Astrocyte (in vitro differentiated cells and primary cell): ENCODE data around the gene MPRIP. TPM values are rescaled to one million over a fixed set of nuclear protein-coding genes. Genes with fewer than 3 reads are reported as not detected.

Experiments
- DNase-seq: peaks from one replicate; pipeline ENCODE4 v3.0.0-alpha.2; 2010; ENCODE audit warnings: low read depth
- FAIRE-seq: peaks from 2 replicates; lab custom pipeline; 2011; peaks lifted over from hg19 to GRCh38; lab: Jason Lieb, UNC
- H2AFZ ChIP-seq: 2 replicates; pipeline ENCODE4 v1.6.0; 2012; ENCODE audit warnings: low read depth, low read length, inconsistent platforms
- H3K27ac ChIP-seq: 2 replicates; pipeline ENCODE4 v1.5.1; 2011; ENCODE audit warnings: low read depth, low read length, inconsistent platforms
- H3K27me3 ChIP-seq: 2 replicates; pipeline ENCODE4 v1.6.0; 2011; ENCODE audit warnings: low read length, inconsistent platforms; ENCODE audit not compliant: insufficient read depth
- H3K36me3 ChIP-seq: 2 replicates; pipeline ENCODE4 v1.5.1; 2011; ENCODE audit warnings: low read length, inconsistent platforms; ENCODE audit not compliant: insufficient read depth
- H3K4me1 ChIP-seq: 2 replicates; pipeline ENCODE4 v1.5.1; 2011; ENCODE audit warnings: low read length, inconsistent platforms; ENCODE audit not compliant: insufficient read depth
- H3K4me2 ChIP-seq: 2 replicates; pipeline ENCODE4 v1.6.0; 2012; ENCODE audit warnings: low read length, inconsistent platforms
- H3K4me3 ChIP-seq: 2 replicates; pipeline ENCODE4 v1.5.1; 2011; ENCODE audit warnings: low read depth, mild to moderate bottlenecking, low read length, inconsistent platforms; ENCODE audit not compliant: insufficient read depth
- H3K79me2 ChIP-seq: 2 replicates; pipeline ENCODE4 v1.6.0; 2012; ENCODE audit warnings: mild to moderate bottlenecking, low read length, inconsistent platforms; ENCODE audit not compliant: insufficient read depth
- H3K9ac ChIP-seq: 2 replicates; pipeline ENCODE4 v1.6.0; 2012; ENCODE audit warnings: mild to moderate bottlenecking, low read length, inconsistent platforms
- H3K9me3 ChIP-seq: 2 replicates; pipeline ENCODE4 v1.5.1; 2012; ENCODE audit warnings: low read depth, mild to moderate bottlenecking, low read length, inconsistent platforms; ENCODE audit not compliant: insufficient read depth
- H4K20me1 ChIP-seq: 2 replicates; pipeline ENCODE4 v1.6.0; 2012; ENCODE audit warnings: low read length, inconsistent platforms; ENCODE audit not compliant: insufficient read depth
- H3K27ac Mint-ChIP-seq: one replicate; pipeline ENCODE4 v1.8.0; 2021; ENCODE audit warnings: mild to moderate bottlenecking, mixed read lengths; ENCODE audit not compliant: unreplicated experiment
- H3K27me3 Mint-ChIP-seq: one replicate; pipeline ENCODE4 v1.8.0; 2021; ENCODE audit warnings: low read depth, mixed read lengths; ENCODE audit not compliant: unreplicated experiment
- H3K36me3 Mint-ChIP-seq: one replicate; pipeline ENCODE4 v1.8.0; 2021; ENCODE audit warnings: low read depth, mixed read lengths; ENCODE audit not compliant: unreplicated experiment
- H3K4me1 Mint-ChIP-seq: one replicate; pipeline ENCODE4 v1.8.0; 2021; ENCODE audit warnings: low read depth, mixed read lengths; ENCODE audit not compliant: unreplicated experiment
- H3K4me3 Mint-ChIP-seq: one replicate; pipeline ENCODE4 v1.8.0; 2021; ENCODE audit warnings: mild to moderate bottlenecking, moderate library complexity, mixed read lengths; ENCODE audit not compliant: unreplicated experiment
- H3K9me3 Mint-ChIP-seq: one replicate; pipeline ENCODE4 v1.8.0; 2021; ENCODE audit warnings: mild to moderate bottlenecking, mixed read lengths; ENCODE audit not compliant: unreplicated experiment
- CTCF ChIP-seq: IDR thresholded peaks from 2 replicates; pipeline ENCODE4 v1.5.1; 2011; ENCODE audit warnings: low read depth, mild to moderate bottlenecking, inconsistent platforms, low read length, moderate library complexity; ENCODE audit not compliant: insufficient read depth
- EZH2 ChIP-seq: IDR thresholded peaks from 2 replicates; pipeline ENCODE4 v1.6.1; 2012; ENCODE audit warnings: mild to moderate bottlenecking, low read length, inconsistent platforms; ENCODE audit not compliant: insufficient read depth
- total RNA-seq: library from RNA; stranded (reverse); gene quantifications from 2 replicates; pipeline ENCODE4 v1.2.1, GENCODE V29; 2021

Gene MPRIP
- total RNA-seq, 1 donor from 2014 or later, result 176 TPM

DNA sequence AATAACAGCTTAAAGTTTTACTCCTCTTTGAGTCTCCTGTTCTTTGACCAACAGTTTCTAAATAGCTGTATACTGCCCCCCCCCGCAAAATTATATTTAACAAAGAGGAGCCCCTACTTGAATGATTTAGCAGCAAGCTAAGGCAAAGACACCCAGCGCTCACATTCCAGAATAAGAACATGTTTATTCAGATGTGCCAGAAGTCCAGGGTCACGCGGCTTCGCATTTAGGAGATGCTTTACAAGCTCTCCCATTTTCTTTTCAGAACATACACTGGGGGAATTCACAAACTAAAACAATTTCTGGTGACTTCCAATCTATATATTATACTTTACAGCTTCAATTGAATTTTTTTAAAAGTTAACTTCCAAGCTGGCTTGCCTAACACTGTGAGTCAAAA, 158.6 kb downstream of the MPRIP start:
- Mint-ChIP-seq H3K27me3 (peaks cover 14% of the 10 kb centered on the region), H3K27ac (no peak overlapping the region), H3K9me3 (no peaks in the 10 kb centered on the region), H3K4me3 (no peak overlapping the region), H3K36me3 (peaks cover 6% of the 10 kb centered on the region), H3K4me1 (peaks cover 9% of the 10 kb centered on the region)
- Histone ChIP-seq H3K79me2 (no peaks in the 10 kb centered on the region), H4K20me1 (peaks cover 11% of the 10 kb centered on the region), H3K4me2 (no peak overlapping the region), H3K27me3 (no peaks in the 10 kb centered on the region), H3K9ac (no peak overlapping the region), H3K27ac (no peak overlapping the region), H3K4me3 (no peak overlapping the region), H3K36me3 (no peaks in the 10 kb centered on the region), H2AFZ (no peak overlapping the region), H3K4me1 (peaks cover 18% of the 10 kb centered on the region), H3K9me3 (no peaks in the 10 kb centered on the region)
- DNase-seq, result no peak
- FAIRE-seq, result no peak
- TF ChIP-seq EZH2, result no peak
- no peak for TF ChIP-seq CTCF

GRCh38 chr17:17201271-17201670, 159.0 kb downstream of the MPRIP start:
- no peak overlapping the region for H3K4me3 Mint-ChIP-seq
- peaks cover 14% of the 10 kb centered on the region for H3K27me3 Mint-ChIP-seq
- no peaks in the 10 kb centered on the region for H3K27me3 ChIP-seq
- no peak overlapping the region for H3K4me2 ChIP-seq
- DNase-seq (no peak), FAIRE-seq (no peak)
- H4K20me1 ChIP-seq, result peaks cover 11% of the 10 kb centered on the region
- peaks cover 9% of the 10 kb centered on the region for H3K4me1 Mint-ChIP-seq
- H3K4me1 ChIP-seq, result peaks cover 22% of the 10 kb centered on the region
- H2AFZ ChIP-seq, result no peak overlapping the region
- no peaks in the 10 kb centered on the region for H3K36me3 ChIP-seq
- no peaks in the 10 kb centered on the region for H3K79me2 ChIP-seq
- H3K27ac Mint-ChIP-seq, result no peak overlapping the region
- H3K27ac ChIP-seq, result no peak overlapping the region
- H3K9me3 ChIP-seq, result no peaks in the 10 kb centered on the region
- peaks cover 6% of the 10 kb centered on the region for H3K36me3 Mint-ChIP-seq
- no peak for TF ChIP-seq CTCF
- no peak for TF ChIP-seq EZH2
- H3K9ac ChIP-seq, result no peak overlapping the region
- H3K9me3 Mint-ChIP-seq, result no peaks in the 10 kb centered on the region
- no peak overlapping the region for H3K4me3 ChIP-seq

GRCh38 chr17:17201907-17202306, 159.7 kb downstream of the MPRIP start:
- H3K27ac ChIP-seq, result no peak overlapping the region
- no peaks in the 10 kb centered on the region for H3K27me3 ChIP-seq
- H3K4me1 Mint-ChIP-seq, result peaks cover 7% of the 10 kb centered on the region
- H3K4me3 Mint-ChIP-seq, result no peak overlapping the region
- no peak overlapping the region for H3K4me2 ChIP-seq
- H3K79me2 ChIP-seq, result no peaks in the 10 kb centered on the region
- H3K9me3 ChIP-seq, result no peaks in the 10 kb centered on the region
- no peaks in the 10 kb centered on the region for H3K9me3 Mint-ChIP-seq
- H3K27me3 Mint-ChIP-seq, result peaks cover 14% of the 10 kb centered on the region
- H3K36me3 Mint-ChIP-seq, result peaks cover 6% of the 10 kb centered on the region
- H3K9ac ChIP-seq, result no peak overlapping the region
- H3K4me3 ChIP-seq, result no peak overlapping the region
- H4K20me1 ChIP-seq, result peaks cover 11% of the 10 kb centered on the region
- H3K4me1 ChIP-seq, result peaks cover 22% of the 10 kb centered on the region
- H3K27ac Mint-ChIP-seq, result no peak overlapping the region
- FAIRE-seq (no peak), DNase-seq (no peak)
- H3K36me3 ChIP-seq, result no peaks in the 10 kb centered on the region
- no peak overlapping the region for H2AFZ ChIP-seq
- TF ChIP-seq EZH2, result no peak
- TF ChIP-seq CTCF, result no peak
